Breast epithelium (tissue), 4 donors: Measurements from ENCODE around the gene NAPG. TPM values are rescaled to one million over a fixed set of nuclear protein-coding genes. Genes with fewer than 3 reads are reported as not detected.

Experiments
- DNase-seq, 2 donors: peaks; one replicate each; pipeline ENCODE4 v3.0.0-alpha.2; 2019; ENCODE audit warnings: low spot score in 2 of 2
- H3K27ac ChIP-seq, 2 donors: fragments of 200-600 bp; sonication (generic) in 1 of 2; one replicate each; pipeline ENCODE4 v1.5.1; 2016 to 2019; ENCODE audit warnings: mild to moderate bottlenecking in 1 of 2
- H3K27me3 ChIP-seq, 2 donors: fragments of 200-600 bp; sonication (generic) in 1 of 2; one replicate each; pipeline versions ENCODE4 v1.5.1 to v1.6.0; 2017 to 2019; ENCODE audit warnings: control low read depth in 1 of 2, mild to moderate bottlenecking in 1 of 2
- H3K36me3 ChIP-seq: fragments of 200-600 bp; one replicate; pipeline ENCODE4 v1.5.1; 2019
- H3K4me1 ChIP-seq, 2 donors: fragments of 200-600 bp; sonication (generic); one replicate each; pipeline ENCODE4 v1.5.1; 2016 to 2019; ENCODE audit warnings: control low read depth in 1 of 2
- H3K4me3 ChIP-seq, 3 donors: fragments of 200-600 bp; sonication (generic); 1 replicate in 2 of 3; 2 replicates in 1 of 3; pipeline ENCODE4 v1.5.1; 2016 to 2019; ENCODE audit warnings: mild to moderate bottlenecking in 3 of 3, moderate library complexity in 2 of 3
- H3K9me3 ChIP-seq, 2 donors: fragments of 200-600 bp; sonication (generic) in 1 of 2; one replicate each; pipeline ENCODE4 v1.5.1; 2016 to 2019; ENCODE audit warnings: control low read depth in 1 of 2
- POLR2A ChIP-seq: fragments of 450-650 bp; IDR thresholded peaks from one replicate; pipeline ENCODE4 v1.6.1; 2016; ENCODE audit warnings: antibody characterized with exemption, mild to moderate bottlenecking, moderate library complexity
- POLR2AphosphoS5 ChIP-seq, 3 donors: sonication (generic); formaldehyde crosslinking; IDR thresholded peaks; one replicate each; pipeline ENCODE4 v1.6.1; 2017; ENCODE audit warnings: antibody characterized with exemption in 3 of 3
- intact Hi-C: fragments of 100-400 bp; cut with DNase I; formaldehyde crosslinking; loops from one replicate; pipeline ENCODE4 v1.15.1; 2023; ENCODE audit warnings: low total_unique reads
- total RNA-seq, 3 donors: library from RNA; depleted of rRNA; stranded (reverse); fragments of >200 nt; gene quantifications; one replicate each; pipeline ENCODE4 v1.1.0, GENCODE V29; 2016
- TF ChIP-seq, protein P1 (sequence below), 3 donors: fragments of 450-650 bp; IDR thresholded peaks; one replicate each; pipeline ENCODE4 v1.5.1; 2016 to 2017; ENCODE audit warnings: antibody characterized with exemption in 3 of 3, mild to moderate bottlenecking in 3 of 3, moderate library complexity in 3 of 3

Gene NAPG
- total RNA-seq, 3 donors from 2014 or later: 23.2 to 46.7 (median 24.6) TPM

DNA sequence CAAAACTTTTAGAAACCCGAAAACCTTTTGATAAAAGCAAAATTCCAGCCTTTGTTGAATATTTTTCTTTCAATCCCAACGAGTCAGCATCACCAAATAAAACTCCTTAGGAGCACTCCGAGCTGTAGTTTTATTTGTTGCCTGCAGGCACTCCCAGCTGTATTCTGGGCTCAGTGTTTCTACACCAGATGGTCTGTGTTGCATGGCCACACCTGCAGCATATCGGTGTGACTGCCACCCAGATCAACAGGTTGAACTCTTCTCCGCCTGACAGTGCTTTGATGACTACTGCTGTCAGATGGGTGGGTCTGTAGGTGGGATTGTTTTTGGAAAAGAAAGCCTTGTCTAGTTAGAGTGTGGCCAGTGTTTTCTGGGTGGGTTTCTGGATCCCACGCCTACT lies 38.7 kb upstream of the NAPG start:
- Histone ChIP-seq H3K4me1 (no peaks in the 10 kb centered on the region), H3K27ac (no peak overlapping the region), H3K4me3 (no peak overlapping the region), H3K36me3 (no peaks in the 10 kb centered on the region), H3K27me3 (no peaks in the 10 kb centered on the region), H3K9me3 (no peaks in the 10 kb centered on the region)
- TF ChIP-seq POLR2AphosphoS5 (IDR thresholded peaks at IDR 0.05) (no peak), POLR2A (no peak)
- TF ChIP-seq, protein P1, sequence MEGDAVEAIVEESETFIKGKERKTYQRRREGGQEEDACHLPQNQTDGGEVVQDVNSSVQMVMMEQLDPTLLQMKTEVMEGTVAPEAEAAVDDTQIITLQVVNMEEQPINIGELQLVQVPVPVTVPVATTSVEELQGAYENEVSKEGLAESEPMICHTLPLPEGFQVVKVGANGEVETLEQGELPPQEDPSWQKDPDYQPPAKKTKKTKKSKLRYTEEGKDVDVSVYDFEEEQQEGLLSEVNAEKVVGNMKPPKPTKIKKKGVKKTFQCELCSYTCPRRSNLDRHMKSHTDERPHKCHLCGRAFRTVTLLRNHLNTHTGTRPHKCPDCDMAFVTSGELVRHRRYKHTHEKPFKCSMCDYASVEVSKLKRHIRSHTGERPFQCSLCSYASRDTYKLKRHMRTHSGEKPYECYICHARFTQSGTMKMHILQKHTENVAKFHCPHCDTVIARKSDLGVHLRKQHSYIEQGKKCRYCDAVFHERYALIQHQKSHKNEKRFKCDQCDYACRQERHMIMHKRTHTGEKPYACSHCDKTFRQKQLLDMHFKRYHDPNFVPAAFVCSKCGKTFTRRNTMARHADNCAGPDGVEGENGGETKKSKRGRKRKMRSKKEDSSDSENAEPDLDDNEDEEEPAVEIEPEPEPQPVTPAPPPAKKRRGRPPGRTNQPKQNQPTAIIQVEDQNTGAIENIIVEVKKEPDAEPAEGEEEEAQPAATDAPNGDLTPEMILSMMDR (IDR thresholded peaks at IDR 0.05): no peak
- no peak for DNase-seq
- intact Hi-C loops: no loop called here

DNA sequence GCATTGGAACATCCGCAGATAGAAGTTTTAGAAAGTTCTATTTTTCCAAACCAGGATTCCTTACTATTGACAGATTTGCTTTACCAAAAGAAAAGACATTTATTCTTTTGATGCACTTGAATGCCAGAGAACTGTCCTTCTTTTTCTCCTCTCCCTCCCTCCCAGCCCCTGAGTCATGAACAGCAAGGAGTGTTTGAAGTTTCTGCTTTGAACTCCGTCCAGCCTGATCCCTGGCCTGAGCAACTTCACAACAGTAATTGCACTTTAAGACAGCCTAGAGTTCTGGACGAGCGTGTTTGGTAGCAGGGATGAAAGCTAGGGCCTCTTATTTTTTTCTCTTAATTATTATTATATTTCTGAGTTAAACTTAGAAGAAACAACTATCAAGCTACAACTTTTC lies 37.8 kb upstream of the NAPG start:
- TF ChIP-seq POLR2AphosphoS5 (IDR thresholded peaks at IDR 0.05) (no peak), POLR2A (no peak)
- TF ChIP-seq, protein P1 (IDR thresholded peaks at IDR 0.05): no peak
- intact Hi-C loops: no loop called here
- no peaks in the 10 kb centered on the region for H3K9me3 ChIP-seq
- no peaks in the 10 kb centered on the region for H3K36me3 ChIP-seq
- no peak overlapping the region for H3K27ac ChIP-seq
- no peak overlapping the region for H3K4me3 ChIP-seq
- H3K27me3 ChIP-seq: no peaks in the 10 kb centered on the region
- no peaks in the 10 kb centered on the region for H3K4me1 ChIP-seq
- DNase-seq: no peak

DNA sequence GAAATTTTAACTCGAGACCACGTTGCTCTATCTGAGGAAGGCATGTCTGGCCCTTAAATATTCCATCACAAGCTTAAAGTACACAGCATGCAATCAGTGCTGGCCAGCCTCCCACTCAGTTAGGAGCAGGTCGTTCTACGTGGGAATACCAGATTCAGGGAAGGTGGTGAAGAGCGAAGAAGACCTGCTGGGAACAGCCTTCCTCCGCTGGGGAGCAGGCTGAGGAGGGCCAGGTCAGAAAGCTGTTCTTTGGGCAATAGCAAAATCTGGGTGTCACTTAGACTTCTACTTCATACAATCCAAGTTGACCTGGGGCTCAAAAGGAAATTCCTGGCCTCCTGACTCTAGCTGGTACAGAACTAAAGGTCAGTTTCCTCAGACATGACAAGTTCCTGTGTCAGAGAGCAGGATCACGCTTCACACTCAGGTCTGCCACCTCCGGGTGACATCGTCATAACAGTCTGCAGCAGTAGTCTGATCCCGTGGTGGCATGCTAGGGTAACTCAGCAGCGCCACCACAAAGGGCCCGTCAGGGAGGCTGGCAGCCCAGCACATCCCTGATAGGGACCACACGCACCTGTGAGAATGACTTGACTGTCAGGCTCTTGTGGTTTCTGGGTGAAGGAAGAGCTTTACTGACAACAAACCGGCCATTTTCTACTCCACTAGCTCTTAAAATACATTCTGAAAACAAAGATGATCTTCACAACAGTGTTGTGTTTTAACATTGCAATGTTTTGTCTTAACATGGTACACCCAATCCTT lies 35.2 kb upstream of the NAPG start:
- H3K4me3 ChIP-seq: no peak overlapping the region
- no peaks in the 10 kb centered on the region for H3K27me3 ChIP-seq
- TF ChIP-seq POLR2AphosphoS5 (IDR thresholded peaks at IDR 0.05) (no peak), POLR2A (no peak)
- TF ChIP-seq, protein P1 (IDR thresholded peaks at IDR 0.05): no peak
- no peak for DNase-seq
- H3K27ac ChIP-seq: no peak overlapping the region
- H3K4me1 ChIP-seq: no peaks in the 10 kb centered on the region
- H3K36me3 ChIP-seq: no peaks in the 10 kb centered on the region
- no peaks in the 10 kb centered on the region for H3K9me3 ChIP-seq
- intact Hi-C loops: no loop called here

DNA sequence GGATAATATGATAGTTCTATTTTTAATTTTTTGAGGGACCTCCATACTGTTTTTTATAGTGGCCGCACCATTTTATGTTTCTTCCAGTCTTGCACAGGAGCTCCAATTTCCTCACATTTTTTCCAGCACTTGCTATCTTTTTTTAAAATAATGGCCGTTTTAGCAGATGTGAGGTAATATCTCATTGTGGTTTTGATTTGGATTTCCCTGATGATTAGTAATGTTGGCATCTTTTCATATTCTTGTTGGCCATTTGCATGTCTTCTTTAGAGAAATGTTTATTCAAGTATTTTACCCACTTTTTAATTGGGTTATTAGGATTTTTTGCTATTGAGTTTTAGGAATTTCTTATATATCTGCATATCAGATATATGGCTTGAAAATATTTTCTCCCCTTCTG lies 29.9 kb upstream of the NAPG start:
- Histone ChIP-seq H3K27ac (no peak overlapping the region), H3K27me3 (no peaks in the 10 kb centered on the region), H3K36me3 (no peaks in the 10 kb centered on the region), H3K9me3 (no peaks in the 10 kb centered on the region), H3K4me1 (peaks cover 0 to 6% of the 10 kb centered on the region in 2 donors), H3K4me3 (no peak overlapping the region)
- intact Hi-C loops: no loop called here
- no peak for DNase-seq
- TF ChIP-seq, protein P1 (IDR thresholded peaks at IDR 0.05): no peak
- no peak for TF ChIP-seq POLR2AphosphoS5 (IDR thresholded peaks at IDR 0.05)
- TF ChIP-seq POLR2A: no peak

DNA sequence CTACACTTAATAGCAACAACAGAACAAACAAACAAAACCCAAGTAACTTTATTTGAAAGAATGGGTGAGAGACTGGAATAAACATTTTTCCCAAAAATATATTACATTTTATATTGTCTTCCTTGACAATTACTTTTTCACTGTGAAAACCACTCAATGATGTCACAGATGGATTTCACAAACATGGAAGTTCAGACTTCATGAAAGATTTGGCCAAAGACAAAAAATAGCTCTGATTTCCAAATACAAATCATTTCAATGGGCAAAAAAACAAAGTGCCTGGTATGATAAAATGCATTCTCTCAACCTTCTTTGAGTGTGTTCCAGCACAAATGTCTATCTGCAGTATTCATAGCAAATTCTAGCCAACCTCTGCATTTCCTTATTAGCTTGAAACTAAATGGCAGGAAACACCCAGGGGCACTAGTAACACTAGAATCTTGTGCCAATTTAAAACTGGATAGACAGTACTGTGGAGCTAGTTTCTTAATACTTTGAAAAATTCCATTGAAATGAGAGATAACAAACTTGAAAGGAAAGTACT lies 28.5 kb upstream of the NAPG start:
- TF ChIP-seq, protein P1 (IDR thresholded peaks at IDR 0.05): no peak
- TF ChIP-seq POLR2AphosphoS5 (IDR thresholded peaks at IDR 0.05): peak in 1 of 3 donors; percentile 71

More for the DNA sequence above, 28.5 kb upstream of the NAPG start:
- Histone ChIP-seq H3K27ac (no peak overlapping the region), H3K27me3 (no peaks in the 10 kb centered on the region), H3K4me3 (no peak overlapping the region), H3K4me1 (peaks cover 0 to 6% of the 10 kb centered on the region in 2 donors), H3K36me3 (no peaks in the 10 kb centered on the region), H3K9me3 (no peaks in the 10 kb centered on the region)
- intact Hi-C loops: no loop called here
- no peak for DNase-seq
